Measurements from ENCODE around the gene FBXW11.

GRCh38 chr5:172050080-172050479, 43.6 kb upstream of the FBXW11 start:
- TF ChIP-seq CTCF (IDR thresholded peaks at IDR 0.05) (no peak), POLR2A (IDR thresholded peaks at IDR 0.05) (no peak)
